ENCODE measurements around the gene CNTN1.

GRCh38 chr12:41073633-41074472 lies 381.6 kb downstream of the CNTN1 start:
- TF ChIP-seq SUZ12 (IDR thresholded peaks at IDR 0.05; ENCODE audit: low read length) (no peak), CTCF (IDR thresholded peaks at IDR 0.05; ENCODE audit: control extremely low read depth in 1 of 3, insufficient read depth in 1 of 3, low read depth in 1 of 3, low read length in 3 of 3) (no peak), RFX5 (IDR thresholded peaks at IDR 0.05; ENCODE audit: borderline replicate concordance, low read depth, low read length) (no peak), RAD21 (IDR thresholded peaks at IDR 0.05 in 1 of 2, conservative IDR thresholded peaks at IDR 0.05 in 1 of 2; ENCODE audit: low read depth in 2 of 2, low read length in 2 of 2) (no peak), PHF8 (conservative IDR thresholded peaks at IDR 0.05; ENCODE audit: low read depth, low read length) (no peak), EP300 (IDR thresholded peaks at IDR 0.05; ENCODE audit: borderline replicate concordance in 1 of 2, low read depth in 2 of 2, low read length in 2 of 2) (no peak), JUND (IDR thresholded peaks at IDR 0.05; ENCODE audit: low read length) (no peak)

Measured in H1 (cell line).